Fibroblast of skin of abdomen (primary cell): ENCODE data around the gene GAA.
"Not testable (repeated sequence)": the region's sequence is repeated elsewhere in the genome, so short reads cannot be mapped to it uniquely, and the experiment has no call there.

Experiments
- DNase-seq: peaks from one replicate; pipeline ENCODE4 v3.0.0-alpha.2; 2013

Gene GAA

GRCh38 chr17:80083136-80083661 is 18.2 kb upstream of the GAA start:
- DNase-seq = no peak

DNA sequence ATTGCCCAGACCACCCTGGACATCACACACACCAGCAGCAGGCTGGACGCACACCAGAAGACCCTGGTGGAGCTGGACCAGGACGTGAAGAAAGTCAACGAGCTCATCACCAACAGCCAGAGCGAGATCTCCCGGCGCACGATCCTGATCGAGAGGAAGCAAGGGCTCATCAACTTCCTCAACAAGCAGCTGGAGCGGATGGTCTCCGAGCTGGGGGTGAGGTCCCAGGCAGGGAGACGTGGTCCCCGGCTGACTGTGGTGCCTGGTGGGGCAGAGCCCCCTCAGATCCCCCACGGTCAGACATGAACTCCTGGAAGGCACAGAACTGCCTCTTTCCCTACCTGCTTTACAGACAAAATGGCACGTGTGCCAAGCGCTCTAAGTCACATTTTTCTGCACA is 16.6 kb upstream of the GAA start:
- DNase-seq = no peak

DNA sequence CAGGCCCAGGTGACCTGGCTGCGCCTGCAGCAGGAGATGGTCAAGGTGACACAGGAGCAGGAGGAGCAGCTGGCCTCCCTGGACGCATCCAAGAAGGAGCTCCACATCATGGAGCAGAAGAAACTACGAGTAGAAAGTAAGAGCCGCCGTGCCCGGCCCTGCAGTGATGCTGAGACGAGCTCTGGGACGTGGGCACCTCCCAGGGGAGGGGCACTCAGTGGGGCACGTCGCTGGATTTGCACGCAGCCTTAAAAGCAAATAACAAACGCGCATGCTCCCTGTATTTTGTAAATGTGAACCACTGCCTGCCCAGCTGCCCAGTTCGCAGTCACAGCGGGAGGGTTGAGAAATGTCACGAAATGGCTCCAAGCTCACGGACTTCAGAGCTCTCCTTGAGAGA is 15.3 kb upstream of the GAA start:
- DNase-seq = no peak

- DNase-seq = no peak
These were observed 14.8 kb upstream of the GAA start for GRCh38 chr17:80086616-80087015.

DNA sequence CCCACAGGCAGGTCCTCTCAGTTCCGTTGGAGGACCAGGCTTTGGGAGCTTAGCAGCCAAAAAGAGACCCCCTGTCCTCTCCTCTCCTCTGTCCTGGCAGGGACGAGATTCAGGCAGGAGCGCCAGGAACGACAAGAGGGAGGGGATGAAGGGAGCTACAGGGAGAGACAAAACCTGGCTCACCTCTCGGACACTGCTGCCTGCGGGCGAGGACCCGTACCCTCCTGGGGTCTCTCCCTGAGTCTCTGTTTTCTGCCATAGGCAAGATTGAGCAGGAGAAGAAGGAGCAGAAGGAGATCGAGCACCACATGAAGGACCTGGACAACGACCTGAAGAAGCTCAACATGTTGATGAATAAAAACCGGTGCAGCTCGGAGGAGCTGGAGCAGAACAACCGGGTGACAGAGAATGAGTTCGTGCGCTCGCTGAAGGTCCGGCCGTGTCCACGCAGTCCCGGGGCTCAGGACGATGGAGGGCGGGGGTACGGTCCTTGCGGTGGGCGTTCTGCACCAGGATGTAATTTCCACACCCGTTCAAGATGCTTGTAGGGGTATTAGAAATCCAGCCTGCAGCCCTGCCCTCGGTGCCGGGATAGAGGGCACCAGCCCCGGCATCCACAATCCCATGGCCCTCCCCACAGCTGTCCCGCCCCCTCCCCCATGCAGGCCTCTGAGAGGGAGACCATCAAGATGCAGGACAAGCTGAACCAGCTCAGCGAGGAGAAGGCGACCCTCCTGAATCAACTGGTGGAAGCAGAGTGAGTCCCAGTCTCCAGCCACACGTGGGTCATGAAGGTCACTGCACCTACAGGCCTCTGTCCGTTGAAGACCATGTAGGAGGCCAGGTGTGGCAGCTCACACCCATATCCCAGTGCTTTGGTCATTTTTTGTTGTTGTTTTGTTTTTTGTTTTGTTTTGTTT is 13.8 kb upstream of the GAA start:
- no peak for DNase-seq

DNA sequence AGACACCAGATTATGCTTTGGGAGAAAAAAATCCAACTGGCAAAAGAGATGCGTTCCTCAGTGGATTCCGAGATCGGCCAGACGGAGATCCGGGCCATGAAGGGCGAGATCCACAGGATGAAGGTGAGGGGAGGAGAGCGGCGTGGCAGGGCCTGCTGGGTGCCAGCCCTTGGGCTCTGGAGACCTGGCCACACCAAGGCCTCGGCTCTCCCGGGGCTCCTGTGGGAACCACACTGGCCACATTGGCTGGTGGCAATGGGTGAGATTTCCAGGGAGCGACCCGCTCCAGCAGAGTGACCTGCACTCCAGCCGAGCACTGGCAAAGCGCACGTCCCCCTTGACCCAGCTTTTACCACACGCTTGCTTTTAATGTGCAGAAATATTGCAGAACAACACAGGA is 11.6 kb upstream of the GAA start:
- DNase-seq = no peak

- not testable (repeated sequence) for DNase-seq
These were observed 11.2 kb upstream of the GAA start for GRCh38 chr17:80090164-80090563.

DNA sequence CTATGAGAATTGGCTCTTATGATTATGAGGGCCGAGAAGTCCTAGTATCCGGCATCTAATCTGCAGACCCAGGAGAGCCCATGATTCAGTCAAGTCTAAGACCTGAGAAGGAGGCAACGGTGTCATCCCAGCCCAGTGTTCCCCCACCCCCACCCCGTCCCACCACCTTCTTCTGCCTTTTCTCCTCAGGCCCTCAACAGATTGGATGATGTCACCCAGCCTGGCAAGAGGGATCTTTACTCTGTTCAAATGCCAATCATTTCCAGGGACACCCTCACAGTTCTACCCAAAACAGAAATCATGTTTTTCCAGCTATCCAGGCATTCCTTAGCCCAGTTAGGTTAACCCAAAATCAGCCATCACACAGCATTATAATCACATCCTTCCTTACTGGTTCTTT is 10.0 kb upstream of the GAA start:
- DNase-seq = no peak

DNA sequence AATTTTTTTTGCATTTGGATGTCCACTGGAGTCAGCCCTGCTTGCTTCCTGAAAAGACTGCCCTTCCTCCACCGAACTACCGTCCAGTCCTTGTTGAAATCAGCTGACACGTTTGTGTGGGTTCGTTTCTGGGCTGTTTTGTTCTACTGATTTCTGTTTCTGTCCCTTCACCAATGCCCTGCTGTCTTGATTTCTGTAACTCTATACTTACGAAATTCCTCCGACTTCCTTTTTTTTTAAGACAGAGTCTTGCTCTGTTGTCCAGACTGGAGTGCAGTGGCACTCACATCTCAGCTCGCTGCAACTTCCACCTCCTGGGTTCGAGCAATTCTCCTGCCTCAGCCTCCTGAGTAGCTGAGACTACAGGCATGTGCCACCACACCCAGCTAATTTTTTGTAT is 8.4 kb upstream of the GAA start:
- DNase-seq = no peak

GRCh38 chr17:80095038-80095843 is 6.1 kb upstream of the GAA start:
- no peak for DNase-seq

GRCh38 chr17:80095844-80096475 is 5.4 kb upstream of the GAA start:
- no peak for DNase-seq

DNA sequence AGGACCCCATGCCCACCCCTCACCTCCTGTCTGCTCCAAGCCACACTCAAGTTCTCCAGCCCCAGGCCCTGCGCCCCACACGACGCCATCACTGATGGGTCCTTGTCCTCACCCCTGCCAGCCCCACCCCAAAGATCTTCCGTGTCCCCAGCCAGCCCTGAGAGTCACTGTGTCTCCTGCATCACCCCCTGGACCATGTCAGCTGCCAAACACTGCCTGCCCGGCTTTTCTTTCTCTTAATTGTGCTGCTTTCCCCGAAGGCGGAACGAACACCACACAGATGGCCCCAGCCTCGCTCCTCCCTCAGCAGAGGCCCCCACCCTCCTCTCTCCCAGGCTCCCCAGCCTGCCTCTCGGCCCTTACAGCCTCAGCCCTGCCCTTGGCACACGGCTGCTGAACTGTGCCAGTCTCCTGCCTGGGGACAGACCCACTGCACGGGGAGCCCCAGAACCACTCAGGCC is 4.8 kb upstream of the GAA start:
- DNase-seq = no peak

DNA sequence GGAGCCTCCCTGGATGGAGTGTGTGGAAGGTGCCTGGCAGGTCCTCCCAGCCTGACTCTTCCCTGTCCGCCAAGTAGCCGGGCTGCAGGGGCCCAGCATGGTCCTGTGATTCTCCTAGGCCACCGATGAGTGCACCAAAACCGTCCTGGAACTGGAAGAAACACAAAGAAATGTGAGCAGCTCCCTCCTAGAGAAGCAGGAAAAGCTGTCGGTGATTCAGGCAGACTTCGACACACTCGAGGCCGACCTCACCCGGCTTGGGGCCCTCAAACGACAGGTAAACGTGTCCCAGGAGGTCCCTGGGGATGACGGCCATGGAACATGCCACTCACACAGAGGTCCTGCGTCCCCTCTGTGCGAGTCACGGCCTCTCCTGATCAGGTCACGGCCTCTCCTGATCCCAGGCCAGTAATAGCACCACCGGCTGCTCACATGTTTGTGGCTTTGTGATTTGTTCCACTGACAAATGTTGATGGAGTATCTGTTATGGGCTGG is 4.2 kb upstream of the GAA start:
- no peak for DNase-seq

DNA sequence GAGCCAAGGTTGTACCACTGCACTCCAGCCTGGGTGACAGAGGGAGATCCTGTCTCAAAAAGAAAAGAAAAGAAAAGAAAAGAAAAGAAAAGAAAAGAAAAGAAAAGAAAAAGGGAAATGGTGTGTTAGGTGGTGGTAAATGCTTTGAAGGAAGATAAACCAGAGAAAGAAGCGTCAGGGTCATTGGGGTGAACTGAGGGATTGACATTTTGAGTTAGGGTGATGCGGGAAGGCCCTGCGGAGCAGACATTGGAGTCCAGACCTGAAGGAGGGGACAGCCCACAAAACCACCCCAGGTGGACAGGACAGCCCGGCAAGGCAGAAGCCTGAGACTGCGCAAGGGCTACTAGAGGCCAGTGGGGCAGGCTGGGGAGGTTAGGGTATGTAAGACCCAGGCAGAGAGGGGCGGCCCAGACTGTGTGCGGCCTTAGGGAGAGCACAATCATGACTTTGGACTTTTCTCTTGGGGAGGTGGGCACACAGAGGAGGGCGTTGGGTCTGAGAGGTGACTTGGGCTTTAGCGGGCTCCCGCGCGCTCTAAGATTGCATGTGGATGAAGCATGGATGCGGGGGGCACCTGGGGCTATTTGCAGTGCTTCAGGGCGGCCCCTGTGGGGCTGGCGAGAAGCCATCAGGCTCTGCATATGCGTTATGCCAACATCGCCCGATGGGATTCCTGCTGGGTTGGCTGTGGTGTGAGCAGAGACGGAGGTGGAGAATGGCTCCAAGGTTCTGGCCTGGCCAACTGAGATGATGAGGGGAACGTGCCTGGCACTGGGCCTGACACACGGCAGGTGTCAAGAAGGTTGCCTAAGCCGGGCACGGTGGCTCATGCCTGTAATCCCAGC is 3.3 kb upstream of the GAA start:
- DNase-seq = no peak

DNA sequence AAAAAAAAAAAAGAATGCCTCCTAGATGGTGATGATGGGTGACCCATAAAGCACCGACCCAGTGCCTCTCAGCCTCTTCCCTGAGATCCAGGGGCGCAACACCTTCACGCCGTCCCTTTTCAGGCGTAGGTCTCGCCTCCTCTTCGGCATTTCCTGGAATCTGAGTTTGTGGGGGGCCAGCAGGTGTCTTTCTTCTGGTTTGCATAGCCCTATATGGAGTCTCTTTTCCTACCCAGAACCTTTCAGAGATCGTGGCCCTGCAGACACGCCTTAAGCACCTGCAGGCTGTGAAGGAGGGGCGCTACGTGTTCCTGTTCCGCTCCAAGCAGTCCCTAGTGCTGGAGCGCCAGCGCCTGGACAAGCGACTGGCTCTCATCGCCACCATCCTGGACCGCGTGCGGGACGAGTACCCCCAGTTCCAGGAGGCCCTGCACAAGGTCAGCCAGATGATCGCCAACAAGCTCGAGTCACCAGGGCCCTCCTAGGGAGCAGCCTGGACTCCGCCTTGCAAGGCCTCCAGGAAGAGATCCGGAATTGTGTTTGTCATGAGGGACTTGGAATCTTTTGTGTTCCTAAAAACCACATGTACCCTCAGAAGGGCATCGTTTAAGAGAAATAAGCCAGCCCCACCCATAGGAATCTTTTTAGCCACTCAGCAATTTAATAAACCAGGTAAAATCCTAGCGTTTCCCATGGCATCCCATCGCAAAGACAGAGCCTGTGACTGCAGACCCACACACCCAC is 1.9 kb upstream of the GAA start:
- no peak for DNase-seq

- no peak for DNase-seq
These were observed 1.4 kb upstream of the GAA start for GRCh38 chr17:80100035-80100323.

DNA sequence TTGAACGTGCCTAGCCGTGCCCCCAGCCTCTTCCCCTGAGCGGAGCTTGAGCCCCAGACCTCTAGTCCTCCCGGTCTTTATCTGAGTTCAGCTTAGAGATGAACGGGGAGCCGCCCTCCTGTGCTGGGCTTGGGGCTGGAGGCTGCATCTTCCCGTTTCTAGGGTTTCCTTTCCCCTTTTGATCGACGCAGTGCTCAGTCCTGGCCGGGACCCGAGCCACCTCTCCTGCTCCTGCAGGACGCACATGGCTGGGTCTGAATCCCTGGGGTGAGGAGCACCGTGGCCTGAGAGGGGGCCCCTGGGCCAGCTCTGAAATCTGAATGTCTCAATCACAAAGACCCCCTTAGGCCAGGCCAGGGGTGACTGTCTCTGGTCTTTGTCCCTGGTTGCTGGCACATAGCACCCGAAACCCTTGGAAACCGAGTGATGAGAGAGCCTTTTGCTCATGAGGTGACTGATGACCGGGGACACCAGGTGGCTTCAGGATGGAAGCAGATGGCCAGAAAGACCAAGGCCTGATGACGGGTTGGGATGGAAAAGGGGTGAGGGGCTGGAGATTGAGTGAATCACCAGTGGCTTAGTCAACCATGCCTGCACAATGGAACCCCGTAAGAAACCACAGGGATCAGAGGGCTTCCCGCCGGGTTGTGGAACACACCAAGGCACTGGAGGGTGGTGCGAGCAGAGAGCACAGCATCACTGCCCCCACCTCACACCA is 724 bp downstream of the GAA start:
- DNase-seq = no peak

- no peak for DNase-seq
These were observed 1.5 kb downstream of the GAA start for GRCh38 chr17:80102664-80103448.

GRCh38 chr17:80103449-80104085 is 2.2 kb downstream of the GAA start:
- DNase-seq = no peak
